Panc1 (cell line): ENCODE measurements around the gene ATXN7L1.

Experiments used
- CTCF ChIP-seq: fragments of 450-650 bp; IDR thresholded peaks from 2 replicates; pipeline ENCODE4 v1.5.1; 2017; ENCODE audit warnings: mild to moderate bottlenecking
- POLR2AphosphoS5 ChIP-seq: IDR thresholded peaks from 2 replicates; pipeline ENCODE4 v1.6.1; 2012; ENCODE audit warnings: mild to moderate bottlenecking, low read depth, low read length, moderate library complexity
- TF ChIP-seq, protein P1 (sequence below), 2 experiments: IDR thresholded peaks; 2 replicates each; pipeline ENCODE4 v1.6.1; 2011 to 2012; ENCODE audit warnings: low read depth in 2 of 2, control low read depth in 1 of 2, low read length in 1 of 2, mild to moderate bottlenecking in 1 of 2, moderate library complexity in 1 of 2; ENCODE audit not compliant: insufficient read depth in 1 of 2

GRCh38 chr7:105678811-105679495 lies 197.4 kb downstream of the ATXN7L1 start:
- TF ChIP-seq POLR2AphosphoS5 (no peak), CTCF (no peak)
- TF ChIP-seq, protein P1, sequence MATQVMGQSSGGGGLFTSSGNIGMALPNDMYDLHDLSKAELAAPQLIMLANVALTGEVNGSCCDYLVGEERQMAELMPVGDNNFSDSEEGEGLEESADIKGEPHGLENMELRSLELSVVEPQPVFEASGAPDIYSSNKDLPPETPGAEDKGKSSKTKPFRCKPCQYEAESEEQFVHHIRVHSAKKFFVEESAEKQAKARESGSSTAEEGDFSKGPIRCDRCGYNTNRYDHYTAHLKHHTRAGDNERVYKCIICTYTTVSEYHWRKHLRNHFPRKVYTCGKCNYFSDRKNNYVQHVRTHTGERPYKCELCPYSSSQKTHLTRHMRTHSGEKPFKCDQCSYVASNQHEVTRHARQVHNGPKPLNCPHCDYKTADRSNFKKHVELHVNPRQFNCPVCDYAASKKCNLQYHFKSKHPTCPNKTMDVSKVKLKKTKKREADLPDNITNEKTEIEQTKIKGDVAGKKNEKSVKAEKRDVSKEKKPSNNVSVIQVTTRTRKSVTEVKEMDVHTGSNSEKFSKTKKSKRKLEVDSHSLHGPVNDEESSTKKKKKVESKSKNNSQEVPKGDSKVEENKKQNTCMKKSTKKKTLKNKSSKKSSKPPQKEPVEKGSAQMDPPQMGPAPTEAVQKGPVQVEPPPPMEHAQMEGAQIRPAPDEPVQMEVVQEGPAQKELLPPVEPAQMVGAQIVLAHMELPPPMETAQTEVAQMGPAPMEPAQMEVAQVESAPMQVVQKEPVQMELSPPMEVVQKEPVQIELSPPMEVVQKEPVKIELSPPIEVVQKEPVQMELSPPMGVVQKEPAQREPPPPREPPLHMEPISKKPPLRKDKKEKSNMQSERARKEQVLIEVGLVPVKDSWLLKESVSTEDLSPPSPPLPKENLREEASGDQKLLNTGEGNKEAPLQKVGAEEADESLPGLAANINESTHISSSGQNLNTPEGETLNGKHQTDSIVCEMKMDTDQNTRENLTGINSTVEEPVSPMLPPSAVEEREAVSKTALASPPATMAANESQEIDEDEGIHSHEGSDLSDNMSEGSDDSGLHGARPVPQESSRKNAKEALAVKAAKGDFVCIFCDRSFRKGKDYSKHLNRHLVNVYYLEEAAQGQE (IDR thresholded peaks at IDR 0.05; ENCODE audit: insufficient read depth in 1 of 2, low read depth in 2 of 2, low read length in 1 of 2), result no peak
